HG03378 (cell line): ENCODE data around the gene MINK1.
A peak's percentile ranks its signal among the peaks of the same experiment; 100 is the strongest.

ENCODE experiments used
- ATAC-seq: cut with Tn5 transposase; IDR thresholded peaks from one replicate; pipeline ENCODE4 v1.9.1; 2021; ENCODE audit warnings: mild to moderate bottlenecking, moderate library complexity; ENCODE audit not compliant: unreplicated experiment

MINK1 gene

GRCh38 chr17:4945176-4945943 is 112.2 kb downstream of the MINK1 start:
- ATAC-seq, result peak; percentile 30

- ATAC-seq, result no peak
Measured at GRCh38 chr17:4945944-4946280, 112.8 kb downstream of the MINK1 start.

- ATAC-seq, result no peak
Measured at GRCh38 chr17:4946312-4946976, 113.3 kb downstream of the MINK1 start.

- ATAC-seq, result no peak
Measured at GRCh38 chr17:4947010-4947410, 113.9 kb downstream of the MINK1 start.
